ENCODE results near the gene VPS13D.

VPS13D gene

GRCh38 chr1:12548973-12549459 lies 319.2 kb downstream of the VPS13D start:
- in situ Hi-C loops (cut with HindIII; ENCODE audit: low sequenced_read_pairs) = no loop called here
- no peak for TF ChIP-seq CTCF (IDR thresholded peaks at IDR 0.05; ENCODE audit: low read depth, low read length)
- H3K4me3 ChIP-seq (ENCODE audit: low read depth, low read length) = no peak overlapping the region
- peak; percentile 57 for DNase-seq (ENCODE audit: low read depth, low spot score)

DNA sequence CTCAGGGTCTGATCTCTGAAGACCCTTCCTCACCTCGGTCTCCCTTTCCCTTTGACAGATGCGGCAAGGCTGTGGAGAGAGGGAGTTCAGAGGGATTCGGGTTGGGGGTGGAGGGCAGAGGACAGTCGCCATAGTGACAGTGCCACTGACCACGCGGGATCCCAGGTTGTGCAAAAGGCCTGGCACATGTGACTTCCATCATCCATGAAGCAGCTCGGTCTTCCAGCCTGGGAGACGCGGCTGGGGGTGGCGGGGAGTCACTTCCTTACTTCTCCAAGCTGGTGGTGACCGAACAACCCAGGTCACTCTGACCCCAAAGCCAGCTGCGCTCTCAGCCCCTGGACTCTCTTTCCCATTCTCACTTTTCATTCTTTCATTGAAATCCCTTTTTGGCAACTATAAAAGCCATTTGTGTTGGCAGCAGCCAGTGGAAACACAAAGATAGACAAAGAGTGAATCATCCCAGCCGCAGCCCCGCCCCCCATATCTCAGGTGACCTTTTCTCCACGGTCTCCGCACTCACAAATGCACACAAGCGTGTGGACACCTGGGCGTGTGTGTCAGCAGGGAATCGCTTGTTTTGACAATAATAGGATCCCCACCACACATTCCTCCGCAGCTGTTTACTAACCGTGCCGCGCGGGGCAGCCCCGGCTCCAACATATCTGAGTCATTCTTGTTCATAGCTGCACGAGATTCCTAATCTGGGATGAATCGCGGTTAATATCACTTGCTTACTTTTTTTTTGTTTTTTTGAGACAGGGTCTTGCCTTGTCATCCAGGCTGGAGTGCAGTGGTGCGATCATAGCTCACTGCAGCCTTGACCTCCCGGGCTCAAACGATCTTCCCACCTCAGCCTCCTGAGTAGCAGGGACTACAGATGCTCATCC lies 319.9 kb downstream of the VPS13D start:
- DNase-seq (ENCODE audit: low read depth, low spot score) = peak; percentile 97
- no peak for TF ChIP-seq CTCF (IDR thresholded peaks at IDR 0.05; ENCODE audit: low read depth, low read length)
- in situ Hi-C loops (cut with HindIII; ENCODE audit: low sequenced_read_pairs) = no loop called here
- no peak overlapping the region for H3K4me3 ChIP-seq (ENCODE audit: low read depth, low read length)

DNA sequence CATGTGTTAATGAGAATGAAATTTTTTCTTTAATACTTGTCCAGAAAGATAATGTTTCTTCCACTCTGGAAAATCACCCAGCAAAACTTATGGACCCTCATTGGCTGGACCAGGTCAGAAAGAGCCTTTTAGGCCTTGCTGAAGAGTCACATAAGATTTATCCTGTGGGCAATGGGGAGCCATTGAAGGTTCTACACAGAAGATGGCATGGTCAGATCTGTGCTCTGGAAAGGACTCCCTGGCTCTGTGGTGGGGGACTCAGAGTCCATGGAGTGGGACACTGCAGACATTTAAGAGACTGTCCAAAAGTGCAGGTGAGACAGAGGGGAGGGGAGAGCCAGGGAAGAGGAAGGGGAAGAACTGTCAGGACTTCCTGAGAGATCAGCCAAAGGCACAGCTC lies 321.8 kb downstream of the VPS13D start:
- no peak for DNase-seq (ENCODE audit: low read depth, low spot score)
- in situ Hi-C loops (cut with HindIII; ENCODE audit: low sequenced_read_pairs) = no loop called here
- no peak for TF ChIP-seq CTCF (IDR thresholded peaks at IDR 0.05; ENCODE audit: low read depth, low read length)
- no peak overlapping the region for H3K4me3 ChIP-seq (ENCODE audit: low read depth, low read length)

DNA sequence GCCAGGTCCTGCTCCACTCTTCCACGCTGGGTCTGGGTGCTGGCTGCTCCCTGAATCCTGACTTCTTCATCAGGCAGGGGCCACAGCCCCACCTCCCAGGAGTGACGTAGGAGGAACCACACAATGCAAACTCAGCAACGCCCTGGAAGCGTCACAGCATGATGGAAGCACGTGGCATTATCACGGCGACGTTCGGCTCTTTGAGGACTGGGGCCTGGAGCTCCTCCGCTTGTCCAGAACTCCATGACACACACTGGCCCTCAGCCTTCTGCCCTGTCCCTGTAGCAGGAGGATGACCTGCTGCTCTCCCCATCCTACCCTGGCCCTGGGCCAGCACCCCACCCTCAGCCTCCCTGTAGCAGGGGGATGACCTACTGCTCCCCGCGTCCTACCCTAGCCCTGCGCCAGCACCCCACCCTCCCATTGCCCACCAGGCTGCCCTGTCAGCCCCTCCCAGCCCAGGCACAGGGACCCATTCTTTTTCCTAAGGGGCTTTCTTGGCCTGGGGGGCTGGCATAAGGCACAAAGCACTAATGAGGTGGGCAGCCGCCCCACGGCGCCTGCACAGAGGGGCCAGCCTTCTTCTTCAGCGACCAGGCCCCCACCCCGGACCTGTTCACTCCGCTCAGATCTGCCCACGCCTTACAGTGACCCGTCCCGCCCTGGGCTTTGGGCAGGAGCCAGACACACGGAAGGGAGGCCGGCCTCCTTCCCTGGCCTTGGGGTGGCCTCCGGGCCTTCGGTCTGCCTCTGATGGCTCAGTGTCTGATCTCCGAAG lies 322.5 kb downstream of the VPS13D start:
- TF ChIP-seq CTCF (IDR thresholded peaks at IDR 0.05; ENCODE audit: low read depth, low read length) = no peak
- H3K4me3 ChIP-seq (ENCODE audit: low read depth, low read length) = no peak overlapping the region
- in situ Hi-C loops (cut with HindIII; ENCODE audit: low sequenced_read_pairs) = no loop called here
- no peak for DNase-seq (ENCODE audit: low read depth, low spot score)

GRCh38 chr1:12552951-12553921 lies 323.4 kb downstream of the VPS13D start:
- in situ Hi-C loops (cut with HindIII; ENCODE audit: low sequenced_read_pairs) = no loop called here
- no peak for DNase-seq (ENCODE audit: low read depth, low spot score)
- no peak overlapping the region for H3K4me3 ChIP-seq (ENCODE audit: low read depth, low read length)
- TF ChIP-seq CTCF (IDR thresholded peaks at IDR 0.05; ENCODE audit: low read depth, low read length) = no peak

DNA sequence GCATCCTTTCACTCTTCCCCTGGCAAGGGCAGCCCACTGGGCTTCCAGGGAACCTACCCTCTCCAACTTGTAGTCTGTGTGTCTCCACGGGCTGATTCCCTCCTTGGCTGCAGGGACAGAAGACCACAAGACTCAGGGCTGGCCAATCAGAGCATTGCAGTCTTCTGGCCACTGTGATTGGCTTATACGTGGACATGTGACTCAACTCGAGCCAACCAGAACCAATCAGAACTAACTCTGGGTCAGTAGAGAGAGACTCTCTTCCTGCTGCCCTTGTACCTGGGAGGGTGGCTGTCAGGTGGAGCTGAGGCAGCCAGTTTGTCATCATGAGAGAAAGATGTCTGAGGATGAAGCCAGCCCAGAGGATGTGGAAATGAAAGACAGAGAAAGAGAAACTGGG lies 324.1 kb downstream of the VPS13D start:
- DNase-seq (ENCODE audit: low read depth, low spot score) = no peak
- no peak overlapping the region for H3K4me3 ChIP-seq (ENCODE audit: low read depth, low read length)
- no peak for TF ChIP-seq CTCF (IDR thresholded peaks at IDR 0.05; ENCODE audit: low read depth, low read length)
- in situ Hi-C loops (cut with HindIII; ENCODE audit: low sequenced_read_pairs) = no loop called here
